AML-193 (cell line): ENCODE results near the gene STAT4.
"Not testable (repeated sequence)": the region's sequence is repeated elsewhere in the genome, so short reads cannot be mapped to it uniquely, and the experiment has no call there.

Source experiments
- DNase-seq, 2 experiments: peaks; one replicate each; lab custom pipeline; 2025; lab: John Stamatoyannopoulos, UW

The STAT4 gene

GRCh38 chr2:190996338-190996946 lies 154.4 kb downstream of the STAT4 start:
- DNase-seq: peak; percentile 6 to 41

GRCh38 chr2:190995315-190995714 lies 155.5 kb downstream of the STAT4 start:
- DNase-seq: not testable (repeated sequence)

- DNase-seq: no peak
These were observed 156.6 kb downstream of the STAT4 start for GRCh38 chr2:190994148-190994547.

GRCh38 chr2:190993292-190993643 lies 157.5 kb downstream of the STAT4 start:
- no peak for DNase-seq

- no peak for DNase-seq
These were observed 160.7 kb downstream of the STAT4 start for GRCh38 chr2:190990132-190990531.

GRCh38 chr2:190988910-190989309 lies 161.9 kb downstream of the STAT4 start:
- DNase-seq: no peak

GRCh38 chr2:190987938-190988337 lies 162.9 kb downstream of the STAT4 start:
- no peak for DNase-seq

- no peak for DNase-seq
These were observed 163.7 kb downstream of the STAT4 start for GRCh38 chr2:190987116-190987515.

- DNase-seq: no peak
These were observed 164.4 kb downstream of the STAT4 start for GRCh38 chr2:190986221-190986953.

GRCh38 chr2:190984595-190984994 lies 166.2 kb downstream of the STAT4 start:
- no peak for DNase-seq

- DNase-seq: no peak
These were observed 168.3 kb downstream of the STAT4 start for GRCh38 chr2:190982262-190983034.

GRCh38 chr2:190981733-190982132 lies 169.1 kb downstream of the STAT4 start:
- no peak for DNase-seq

- no peak for DNase-seq
These were observed 169.5 kb downstream of the STAT4 start for GRCh38 chr2:190981333-190981732.

- no peak for DNase-seq
These were observed 170.1 kb downstream of the STAT4 start for GRCh38 chr2:190980630-190981209.

GRCh38 chr2:190979906-190980629 lies 170.7 kb downstream of the STAT4 start:
- DNase-seq: no peak
